Gastrocnemius medialis (tissue), 4 donors: ENCODE results near the gene CLPX. TPM values are rescaled to one million over a fixed set of nuclear protein-coding genes. Genes with fewer than 3 reads are reported as not detected.

Source experiments
- ATAC-seq, 2 donors: fragments of 150-250 bp; one replicate each; pipeline ENCODE4 v1.9.1; 2016
- DNase-seq, 2 donors: peaks; one replicate each; pipeline ENCODE4 v3.0.0-alpha.2; 2019
- H3K27ac ChIP-seq, 4 donors: fragments of 200-600 bp; sonication (generic); 1 replicate in 1 of 4; 2 replicates in 3 of 4; pipeline ENCODE4 v1.5.1; 2016 to 2018; ENCODE audit warnings: mild to moderate bottlenecking in 2 of 4, moderate library complexity in 1 of 4
- H3K27me3 ChIP-seq, 3 donors: fragments of 200-600 bp; sonication (generic) in 2 of 3; 1 replicate in 1 of 3; 2 replicates in 2 of 3; pipeline versions ENCODE4 v1.5.1 to v1.6.0; 2016 to 2019; ENCODE audit warnings: mild to moderate bottlenecking in 1 of 3, moderate library complexity in 1 of 3
- H3K36me3 ChIP-seq, 2 donors: fragments of 200-600 bp; sonication (generic) in 1 of 2; one replicate each; pipeline ENCODE4 v1.5.1; 2017 to 2018
- H3K4me1 ChIP-seq, 2 donors: fragments of 200-600 bp; sonication (generic) in 1 of 2; one replicate each; pipeline ENCODE4 v1.5.1; 2016 to 2017; ENCODE audit warnings: mild to moderate bottlenecking in 2 of 2
- H3K4me3 ChIP-seq, 4 donors: fragments of 200-600 bp; sonication (generic) in 3 of 4; 1 replicate in 1 of 4; 2 replicates in 3 of 4; pipeline ENCODE4 v1.5.1; 2016 to 2019; ENCODE audit warnings: mild to moderate bottlenecking in 2 of 4
- H3K9me3 ChIP-seq, 3 donors: fragments of 200-600 bp; sonication (generic) in 2 of 3; 1 replicate in 1 of 3; 2 replicates in 2 of 3; pipeline ENCODE4 v1.5.1; 2016 to 2019
- CTCF ChIP-seq, 5 experiments: fragments of 450-650 bp in 3 of 5; fragments of 200-600 bp in 2 of 5; sonication (generic) in 2 of 5; IDR thresholded peaks in 4 of 5; conservative IDR thresholded peaks in 1 of 5; 1 replicate in 4 of 5; 2 replicates in 1 of 5; pipeline ENCODE4 v1.5.1; 2016 to 2019; ENCODE audit warnings: antibody characterized with exemption in 5 of 5, mild to moderate bottlenecking in 3 of 5, moderate library complexity in 3 of 5
- POLR2A ChIP-seq, 2 donors: fragments of 450-650 bp; IDR thresholded peaks; one replicate each; pipeline ENCODE4 v1.6.1; 2017; ENCODE audit warnings: antibody characterized with exemption in 2 of 2, mild to moderate bottlenecking in 2 of 2, moderate library complexity in 2 of 2
- in situ Hi-C, 4 donors: fragments of 200-750 bp; cut with MboI; loops; one replicate each; pipeline versions ENCODE4 v1.15.0 to v1.8.0; 2017; ENCODE audit warnings: low sequenced_read_pairs in 4 of 4
- intact Hi-C: fragments of 100-400 bp; cut with DNase I; formaldehyde crosslinking; loops from one replicate; pipeline ENCODE4 v1.15.1; 2023; ENCODE audit warnings: low total_unique reads
- total RNA-seq, 4 donors: library from RNA; depleted of rRNA; stranded (reverse); fragments of >200 nt; gene quantifications; one replicate each; pipeline versions ENCODE4 v1.1.0 to v1.2.3, GENCODE V29; 2016

CLPX gene
- total RNA-seq, 4 donors from 2014 or later: 49.3 to 116 (median 63.3) TPM

- no peaks in the 10 kb centered on the region for H3K4me1 ChIP-seq
- intact Hi-C loops: no loop called here
- no peaks in the 10 kb centered on the region for H3K36me3 ChIP-seq
- no peak overlapping the region for H3K27ac ChIP-seq
- DNase-seq (no peak), ATAC-seq (no peak)
- no peak overlapping the region for H3K4me3 ChIP-seq
- no peaks in the 10 kb centered on the region for H3K27me3 ChIP-seq
- no peak for TF ChIP-seq CTCF (IDR thresholded peaks at IDR 0.05 in 4 of 5, conservative IDR thresholded peaks at IDR 0.05 in 1 of 5)
- no peak for TF ChIP-seq POLR2A (IDR thresholded peaks at IDR 0.05)
- H3K9me3 ChIP-seq: no peaks in the 10 kb centered on the region
- in situ Hi-C loops: no loop called here
Measured at GRCh38 chr15:65226221-65226620, 41.1 kb upstream of the CLPX start.

GRCh38 chr15:65223996-65224395, 38.9 kb upstream of the CLPX start:
- no peak overlapping the region for H3K4me3 ChIP-seq
- intact Hi-C loops (no loop called here), in situ Hi-C loops (no loop called here)
- H3K4me1 ChIP-seq: no peaks in the 10 kb centered on the region
- no peak for TF ChIP-seq CTCF (IDR thresholded peaks at IDR 0.05 in 4 of 5, conservative IDR thresholded peaks at IDR 0.05 in 1 of 5)
- no peak for TF ChIP-seq POLR2A (IDR thresholded peaks at IDR 0.05)
- ATAC-seq (no peak), DNase-seq (no peak)
- H3K27ac ChIP-seq: no peak overlapping the region
- H3K9me3 ChIP-seq: no peaks in the 10 kb centered on the region
- no peaks in the 10 kb centered on the region for H3K27me3 ChIP-seq
- H3K36me3 ChIP-seq: no peaks in the 10 kb centered on the region

GRCh38 chr15:65222891-65223290, 37.7 kb upstream of the CLPX start:
- Histone ChIP-seq H3K27me3 (no peaks in the 10 kb centered on the region), H3K4me3 (no peak overlapping the region), H3K9me3 (no peaks in the 10 kb centered on the region), H3K27ac (no peak overlapping the region), H3K4me1 (no peaks in the 10 kb centered on the region), H3K36me3 (no peaks in the 10 kb centered on the region)
- intact Hi-C loops (no loop called here), in situ Hi-C loops (no loop called here)
- ATAC-seq (no peak), DNase-seq (no peak)
- TF ChIP-seq CTCF (IDR thresholded peaks at IDR 0.05 in 4 of 5, conservative IDR thresholded peaks at IDR 0.05 in 1 of 5) (no peak), POLR2A (IDR thresholded peaks at IDR 0.05) (no peak)

- DNase-seq: no peak
- H3K27me3 ChIP-seq: no peaks in the 10 kb centered on the region
- no peak for ATAC-seq
- H3K4me3 ChIP-seq: no peak overlapping the region
- no peak overlapping the region for H3K27ac ChIP-seq
- intact Hi-C loops: no loop called here
- H3K9me3 ChIP-seq: no peaks in the 10 kb centered on the region
- in situ Hi-C loops: no loop called here
- H3K4me1 ChIP-seq: no peaks in the 10 kb centered on the region
- no peaks in the 10 kb centered on the region for H3K36me3 ChIP-seq
- no peak for TF ChIP-seq CTCF (IDR thresholded peaks at IDR 0.05 in 4 of 5, conservative IDR thresholded peaks at IDR 0.05 in 1 of 5)
- no peak for TF ChIP-seq POLR2A (IDR thresholded peaks at IDR 0.05)
Measured at GRCh38 chr15:65221697-65222096, 36.6 kb upstream of the CLPX start.

- TF ChIP-seq CTCF (IDR thresholded peaks at IDR 0.05 in 4 of 5, conservative IDR thresholded peaks at IDR 0.05 in 1 of 5) (no peak), POLR2A (IDR thresholded peaks at IDR 0.05) (no peak)
- in situ Hi-C loops (no loop called here), intact Hi-C loops (no loop called here)
- no peak overlapping the region for H3K4me3 ChIP-seq
- H3K36me3 ChIP-seq: no peaks in the 10 kb centered on the region
- no peak overlapping the region for H3K27ac ChIP-seq
- H3K4me1 ChIP-seq: no peaks in the 10 kb centered on the region
- ATAC-seq (no peak), DNase-seq (no peak)
- no peaks in the 10 kb centered on the region for H3K9me3 ChIP-seq
- no peaks in the 10 kb centered on the region for H3K27me3 ChIP-seq
Measured at GRCh38 chr15:65219137-65219536, 34.0 kb upstream of the CLPX start.
